AG09319 (cell line): ENCODE results near the gene TMC2.

ENCODE experiments used
- DNase-seq: peaks from one replicate; pipeline ENCODE4 v3.0.0-alpha.2; 2010; ENCODE audit warnings: low read depth; ENCODE audit errors: extremely low read depth
- TF ChIP-seq, protein P1 (sequence below): IDR thresholded peaks from 2 replicates; pipeline ENCODE4 v1.5.1; 2011; ENCODE audit warnings: low read depth, mild to moderate bottlenecking, inconsistent platforms, low read length, moderate library complexity

Gene TMC2

DNA sequence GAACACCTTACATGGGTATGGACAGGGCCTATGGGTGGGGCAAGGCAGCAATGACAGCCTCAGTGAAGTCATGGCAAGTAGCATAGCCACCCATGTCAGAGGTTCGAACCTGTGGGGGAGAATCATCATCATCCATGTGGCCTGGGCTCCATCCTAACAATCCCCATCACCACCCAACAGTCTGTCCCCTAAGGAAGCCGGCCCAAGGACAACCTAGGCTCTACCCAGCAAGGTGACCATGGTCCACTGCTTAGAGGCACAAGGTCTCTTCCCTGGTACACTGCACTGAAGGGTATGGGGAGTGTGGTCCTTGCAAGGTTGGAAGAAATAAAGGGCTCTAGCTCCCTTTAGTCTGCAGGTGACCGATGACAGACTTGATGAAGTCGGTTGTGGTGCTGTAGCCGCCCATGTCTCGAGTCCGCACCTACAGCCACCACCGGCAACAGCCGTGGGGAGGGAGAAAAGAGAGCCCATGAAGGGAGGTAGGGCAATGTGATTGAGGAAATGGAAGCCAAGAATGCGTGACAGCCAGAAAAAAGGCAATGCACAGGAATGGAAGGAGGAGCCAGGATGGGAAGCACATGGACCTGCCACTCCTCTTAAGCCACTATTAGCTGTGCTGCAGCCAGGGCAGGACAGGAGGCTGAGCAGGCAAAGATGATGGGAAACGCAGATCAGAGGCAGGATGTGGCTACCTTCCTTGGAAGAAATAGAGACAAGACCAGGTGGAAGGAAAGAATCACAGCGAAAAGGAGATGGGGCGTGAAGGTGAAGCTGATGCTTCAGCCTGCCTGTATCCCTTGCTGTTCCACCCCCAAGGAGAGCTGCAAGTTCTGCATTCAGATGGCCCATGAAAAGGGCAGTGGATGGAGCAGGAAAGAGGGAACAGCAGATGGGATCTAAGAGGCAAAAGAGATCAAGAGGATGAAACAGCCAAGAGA, 122.3 kb downstream of the TMC2 start:
- TF ChIP-seq, protein P1, sequence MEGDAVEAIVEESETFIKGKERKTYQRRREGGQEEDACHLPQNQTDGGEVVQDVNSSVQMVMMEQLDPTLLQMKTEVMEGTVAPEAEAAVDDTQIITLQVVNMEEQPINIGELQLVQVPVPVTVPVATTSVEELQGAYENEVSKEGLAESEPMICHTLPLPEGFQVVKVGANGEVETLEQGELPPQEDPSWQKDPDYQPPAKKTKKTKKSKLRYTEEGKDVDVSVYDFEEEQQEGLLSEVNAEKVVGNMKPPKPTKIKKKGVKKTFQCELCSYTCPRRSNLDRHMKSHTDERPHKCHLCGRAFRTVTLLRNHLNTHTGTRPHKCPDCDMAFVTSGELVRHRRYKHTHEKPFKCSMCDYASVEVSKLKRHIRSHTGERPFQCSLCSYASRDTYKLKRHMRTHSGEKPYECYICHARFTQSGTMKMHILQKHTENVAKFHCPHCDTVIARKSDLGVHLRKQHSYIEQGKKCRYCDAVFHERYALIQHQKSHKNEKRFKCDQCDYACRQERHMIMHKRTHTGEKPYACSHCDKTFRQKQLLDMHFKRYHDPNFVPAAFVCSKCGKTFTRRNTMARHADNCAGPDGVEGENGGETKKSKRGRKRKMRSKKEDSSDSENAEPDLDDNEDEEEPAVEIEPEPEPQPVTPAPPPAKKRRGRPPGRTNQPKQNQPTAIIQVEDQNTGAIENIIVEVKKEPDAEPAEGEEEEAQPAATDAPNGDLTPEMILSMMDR = no peak
- DNase-seq = no peak

- DNase-seq = no peak
Measured at GRCh38 chr20:2659547-2659946, 123.2 kb downstream of the TMC2 start.

DNA sequence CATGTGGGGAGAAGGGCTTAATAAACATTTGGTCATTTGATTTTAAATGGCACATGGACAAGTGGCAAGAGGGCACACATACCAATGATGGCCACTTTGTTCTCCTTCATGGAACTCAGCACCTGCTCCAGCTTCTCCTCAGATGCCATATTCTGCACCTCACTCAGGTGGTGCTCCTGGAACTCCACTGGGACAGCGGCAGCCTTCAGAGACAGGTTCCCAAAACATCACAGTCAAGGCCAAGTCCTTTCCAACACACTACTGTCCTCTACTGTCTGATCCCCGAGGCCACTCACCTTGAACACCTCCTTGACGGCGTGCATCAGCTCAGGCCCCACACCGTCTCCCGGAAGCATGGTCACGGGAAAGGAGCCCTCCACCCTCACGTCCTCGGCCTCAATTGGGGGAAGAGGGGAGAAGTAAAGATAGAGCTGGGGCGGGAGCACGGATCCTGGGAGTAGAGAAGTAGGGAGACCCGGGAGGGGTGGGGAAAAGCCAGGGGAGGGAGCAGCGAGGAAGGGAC, 127.1 kb downstream of the TMC2 start:
- no peak for DNase-seq
- TF ChIP-seq, protein P1 = no peak

More at GRCh38 chr20:2659547-2659946, 123.2 kb downstream of the TMC2 start:
- TF ChIP-seq, protein P1 = no peak

DNA sequence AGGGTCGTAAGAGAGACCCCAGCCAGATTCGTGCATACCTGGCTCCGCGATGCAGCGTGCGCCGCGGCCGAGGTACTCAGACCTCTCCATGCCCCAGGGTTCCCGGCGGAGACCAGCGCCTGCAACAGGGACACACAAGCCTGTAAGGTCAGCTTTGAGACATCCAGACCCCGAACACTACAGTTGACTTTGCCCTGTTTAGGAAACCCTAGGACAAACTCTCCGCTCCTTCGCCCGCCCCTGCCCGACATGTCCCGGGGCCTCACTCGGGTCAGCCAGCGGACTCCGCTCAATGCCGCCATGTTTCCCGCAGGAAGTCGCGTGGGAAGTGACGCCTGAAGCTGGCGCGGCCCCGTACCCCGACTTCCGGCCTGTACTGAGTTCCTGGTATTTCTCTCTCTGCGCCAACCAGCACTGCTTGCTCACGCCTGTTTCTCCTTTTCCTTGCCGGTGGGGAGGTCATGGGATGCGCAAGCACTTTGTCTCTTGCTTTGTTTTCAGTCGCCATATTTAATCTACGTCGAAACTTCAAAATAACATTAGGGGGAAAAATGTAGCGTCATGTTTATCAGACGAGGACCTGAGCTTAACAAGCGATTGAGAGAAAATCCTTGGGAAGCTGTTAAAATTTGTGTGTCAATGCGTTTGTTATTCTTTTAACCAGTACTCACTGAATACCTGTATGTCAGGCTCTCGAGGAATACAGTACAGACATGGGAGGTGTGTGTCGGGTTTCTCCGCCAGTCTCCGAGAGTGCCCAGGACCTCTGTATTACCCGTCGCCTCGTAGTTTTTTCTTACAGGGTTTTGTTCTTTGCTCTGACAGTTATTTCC, 127.7 kb downstream of the TMC2 start, which contains the start of gene IDH3B:
IDH3B (minus strand) TSS at position 330 of the 833 bp plus-strand sequence; CDS start at position 302, 28 bp downstream.
- TF ChIP-seq, protein P1 = no peak
- DNase-seq = peak; percentile 76

DNA sequence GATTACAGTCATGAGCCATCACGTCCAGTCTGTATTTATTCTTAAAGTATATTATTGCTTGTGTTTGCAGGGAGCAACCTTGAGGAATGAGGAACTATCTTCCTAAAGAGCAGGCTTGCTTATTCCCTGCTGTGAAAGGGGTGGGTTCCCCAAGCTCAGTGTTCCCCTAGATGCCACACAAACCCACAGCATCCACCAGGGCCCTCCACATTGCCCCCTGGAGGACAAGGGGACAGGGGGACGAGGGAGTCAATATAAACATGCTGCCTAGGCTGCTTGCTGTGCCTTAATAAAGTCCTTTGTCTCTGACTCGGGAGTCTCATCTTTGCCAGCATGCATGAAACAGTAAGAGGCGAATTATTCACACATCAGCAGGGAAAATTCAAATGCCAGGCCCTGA, 135.6 kb downstream of the TMC2 start:
- TF ChIP-seq, protein P1 = no peak
- no peak for DNase-seq

DNA sequence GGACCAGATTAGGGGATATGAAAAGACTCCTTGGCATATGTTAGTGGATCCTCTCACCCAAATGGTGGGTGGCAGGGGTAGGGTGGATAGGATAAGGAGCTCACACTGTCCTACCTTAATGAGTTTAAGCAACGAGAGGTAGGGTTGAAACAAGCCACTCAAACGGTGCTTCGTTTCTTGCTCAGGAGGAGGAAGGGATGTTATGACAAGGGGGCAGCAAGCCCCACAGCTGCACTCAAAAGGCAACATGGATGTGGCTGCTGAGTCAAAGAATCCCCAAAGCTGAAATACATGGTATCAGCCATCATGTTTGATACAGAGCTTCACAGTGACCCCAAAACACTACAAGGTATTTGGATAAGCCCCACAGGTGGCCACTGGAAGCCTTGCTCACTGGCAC, 136.1 kb downstream of the TMC2 start:
- DNase-seq = no peak
- TF ChIP-seq, protein P1 = no peak
